Astrocyte of the cerebellum (primary cell): ENCODE results near the gene PRELP.

ENCODE experiments used
- DNase-seq: peaks from one replicate; pipeline ENCODE4 v3.0.0-alpha.2; 2011; ENCODE audit warnings: low read depth
- H3K4me3 ChIP-seq: 2 replicates; pipeline ENCODE4 v1.5.1; 2011; ENCODE audit warnings: mild to moderate bottlenecking, low read depth, low read length, moderate library complexity
- in situ Hi-C: cut with HindIII; loops from 2 replicates; pipeline ENCODE4 v1.10.0; 2017; ENCODE audit warnings: low sequenced_read_pairs
- TF ChIP-seq, protein P1 (sequence below): IDR thresholded peaks from 2 replicates; pipeline ENCODE4 v1.5.1; 2012; ENCODE audit warnings: low read length, low read depth, moderate library complexity, mild to moderate bottlenecking; ENCODE audit errors: missing control alignments

Gene PRELP

DNA sequence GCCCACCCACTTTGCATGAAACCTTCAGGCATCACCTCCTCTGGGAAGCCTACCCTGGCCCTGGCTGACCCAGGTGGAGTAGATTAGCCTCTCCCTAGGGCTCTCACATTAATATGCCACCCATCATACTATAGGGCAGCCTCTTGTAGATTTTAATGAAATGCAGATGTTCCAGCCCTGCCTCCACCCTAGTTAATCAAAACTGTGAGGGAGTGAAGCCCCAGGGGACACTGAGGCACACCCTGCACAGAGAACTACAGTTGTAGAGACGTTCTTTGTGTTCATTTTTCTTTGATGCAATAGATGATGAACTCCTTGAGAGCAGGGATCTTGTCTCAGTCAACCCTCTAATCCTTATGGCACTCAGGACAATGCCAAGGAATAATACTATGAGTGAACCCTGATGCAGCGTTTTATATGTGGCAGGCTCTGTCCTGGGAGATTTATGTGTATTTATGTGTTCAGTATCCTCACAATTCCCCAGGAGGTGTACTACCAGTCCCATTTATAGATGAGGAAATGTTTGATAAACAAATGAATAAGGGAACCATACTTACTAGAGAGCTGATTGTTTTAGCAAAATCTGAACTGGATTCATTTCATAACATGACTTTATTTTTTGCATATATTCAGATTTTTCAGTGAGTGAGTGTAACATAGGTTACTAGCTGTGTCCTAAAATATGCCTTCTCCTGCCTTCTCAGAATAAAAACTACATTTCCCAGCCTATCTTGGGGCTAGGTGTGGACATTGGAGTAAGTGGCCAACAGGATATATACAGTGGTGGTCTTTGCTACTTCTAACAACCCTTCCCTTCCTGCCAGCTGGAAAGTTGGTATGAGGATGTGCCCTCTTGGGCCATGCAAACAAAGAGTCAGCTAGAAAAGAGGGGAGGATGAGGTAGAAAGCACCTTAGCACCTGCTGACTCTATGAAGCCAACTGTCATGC lies 23.5 kb upstream of the PRELP start:
- in situ Hi-C loops, result no loop called here
- TF ChIP-seq, protein P1, sequence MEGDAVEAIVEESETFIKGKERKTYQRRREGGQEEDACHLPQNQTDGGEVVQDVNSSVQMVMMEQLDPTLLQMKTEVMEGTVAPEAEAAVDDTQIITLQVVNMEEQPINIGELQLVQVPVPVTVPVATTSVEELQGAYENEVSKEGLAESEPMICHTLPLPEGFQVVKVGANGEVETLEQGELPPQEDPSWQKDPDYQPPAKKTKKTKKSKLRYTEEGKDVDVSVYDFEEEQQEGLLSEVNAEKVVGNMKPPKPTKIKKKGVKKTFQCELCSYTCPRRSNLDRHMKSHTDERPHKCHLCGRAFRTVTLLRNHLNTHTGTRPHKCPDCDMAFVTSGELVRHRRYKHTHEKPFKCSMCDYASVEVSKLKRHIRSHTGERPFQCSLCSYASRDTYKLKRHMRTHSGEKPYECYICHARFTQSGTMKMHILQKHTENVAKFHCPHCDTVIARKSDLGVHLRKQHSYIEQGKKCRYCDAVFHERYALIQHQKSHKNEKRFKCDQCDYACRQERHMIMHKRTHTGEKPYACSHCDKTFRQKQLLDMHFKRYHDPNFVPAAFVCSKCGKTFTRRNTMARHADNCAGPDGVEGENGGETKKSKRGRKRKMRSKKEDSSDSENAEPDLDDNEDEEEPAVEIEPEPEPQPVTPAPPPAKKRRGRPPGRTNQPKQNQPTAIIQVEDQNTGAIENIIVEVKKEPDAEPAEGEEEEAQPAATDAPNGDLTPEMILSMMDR, result no peak
- no peak for DNase-seq
- no peak overlapping the region for H3K4me3 ChIP-seq

DNA sequence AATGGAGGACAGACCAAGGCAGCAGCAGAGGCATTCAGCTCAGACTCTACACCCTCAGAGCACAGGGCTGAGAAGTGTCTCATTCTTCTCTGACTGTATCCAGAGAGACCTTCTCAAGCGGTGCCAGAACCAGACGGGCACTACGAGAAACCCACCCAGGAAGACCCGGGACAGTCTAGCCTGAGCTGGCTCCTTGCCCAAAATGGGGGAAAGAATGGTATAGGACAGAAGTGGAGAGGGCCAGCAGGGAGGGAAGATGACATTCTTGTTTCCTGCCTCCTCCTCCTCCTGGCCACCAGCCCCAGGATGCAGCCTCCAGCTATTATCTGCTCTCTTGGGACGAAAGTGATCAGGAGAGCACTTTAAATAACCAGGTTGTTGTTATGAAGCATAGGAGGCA lies 22.6 kb upstream of the PRELP start:
- in situ Hi-C loops, result no loop called here
- H3K4me3 ChIP-seq, result no peak overlapping the region
- TF ChIP-seq, protein P1, result no peak
- DNase-seq, result no peak

DNA sequence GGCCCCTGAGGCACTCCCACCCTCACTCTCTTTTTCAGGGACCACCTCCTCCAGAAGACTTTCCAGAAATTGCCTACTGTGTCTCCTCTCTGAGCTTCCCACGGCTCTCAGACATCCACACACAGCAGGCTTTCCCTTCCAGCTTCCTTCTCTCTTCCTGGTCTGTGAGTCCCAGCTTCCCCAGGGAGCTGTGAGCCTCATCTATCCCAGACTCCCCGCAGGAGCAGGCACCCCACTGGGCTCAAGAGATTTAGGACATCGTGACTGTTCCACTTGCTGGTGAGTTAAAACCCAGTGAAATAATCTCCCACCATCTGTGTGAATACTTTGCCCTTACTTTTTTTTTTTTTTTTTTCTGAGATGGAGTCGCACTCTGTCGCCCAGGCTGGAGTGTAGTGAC lies 22.0 kb upstream of the PRELP start:
- H3K4me3 ChIP-seq, result no peak overlapping the region
- no peak for DNase-seq
- TF ChIP-seq, protein P1, result no peak
- in situ Hi-C loops, result no loop called here

DNA sequence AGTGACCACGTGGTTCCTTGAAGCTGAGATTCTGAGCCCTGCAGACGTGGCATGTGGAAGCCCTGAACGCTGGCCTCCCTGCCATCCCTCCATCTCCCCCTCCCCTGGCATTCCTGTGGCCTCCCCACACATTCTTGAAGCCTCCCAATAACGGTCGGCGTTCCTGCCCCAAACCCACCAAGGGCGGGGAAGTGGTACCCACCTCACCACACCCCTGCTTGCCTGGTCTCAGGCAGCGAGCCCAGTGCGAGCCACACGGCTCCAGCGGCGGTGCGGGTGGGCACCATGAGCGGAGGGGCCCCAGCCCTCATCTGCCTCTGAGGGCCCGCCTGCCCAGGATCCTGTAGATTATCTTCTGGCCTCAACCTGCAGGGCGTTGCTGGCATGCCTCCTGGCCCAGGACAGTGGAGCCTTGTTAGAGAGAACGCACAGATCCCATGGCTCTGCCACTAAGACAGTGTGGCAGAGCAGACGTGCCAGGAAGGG lies 20.6 kb upstream of the PRELP start:
- no peak overlapping the region for H3K4me3 ChIP-seq
- in situ Hi-C loops, result no loop called here
- DNase-seq, result no peak
- TF ChIP-seq, protein P1, result no peak

DNA sequence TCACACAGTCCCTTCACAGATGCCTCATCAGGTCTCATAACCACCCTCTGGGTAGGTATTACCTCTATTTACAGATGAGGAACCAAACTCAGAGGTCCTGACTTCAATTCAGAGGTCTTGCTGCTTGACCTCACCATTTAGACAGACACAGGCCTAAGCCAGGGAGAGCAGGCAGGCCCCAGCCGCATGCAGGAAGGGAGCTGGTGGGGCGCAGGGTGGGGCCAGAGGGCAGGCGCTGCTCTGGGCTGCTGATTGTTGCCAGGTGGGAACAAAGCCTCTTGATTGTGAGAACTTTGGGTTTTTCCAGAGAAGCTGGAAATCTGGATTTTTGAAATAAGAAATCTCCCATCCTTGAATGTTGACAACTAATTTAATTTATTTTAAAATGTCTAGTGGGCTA lies 19.9 kb upstream of the PRELP start:
- no peak for DNase-seq
- no peak overlapping the region for H3K4me3 ChIP-seq
- in situ Hi-C loops, result no loop called here
- TF ChIP-seq, protein P1, result no peak

DNA sequence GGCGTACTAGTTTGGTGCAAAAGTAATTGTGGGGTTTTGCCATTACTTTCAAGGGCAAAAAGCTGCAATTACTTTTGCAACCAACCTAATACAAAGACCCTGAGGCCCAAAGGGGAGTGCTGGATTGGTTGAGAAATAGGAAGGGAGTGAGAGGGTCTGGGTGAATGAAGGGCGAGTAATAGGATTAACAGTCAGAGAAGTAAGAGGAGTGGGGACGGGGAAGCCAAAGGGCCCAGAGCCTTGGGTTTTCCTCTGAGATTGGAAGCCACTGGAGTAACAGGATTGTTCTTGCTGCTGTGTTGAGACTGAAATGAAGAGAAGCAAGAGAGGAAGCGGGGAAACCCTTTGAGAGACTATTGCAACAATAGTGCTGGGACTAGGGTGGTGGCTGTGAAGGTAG lies 19.0 kb upstream of the PRELP start:
- TF ChIP-seq, protein P1, result no peak
- in situ Hi-C loops, result no loop called here
- no peak overlapping the region for H3K4me3 ChIP-seq

More for the DNA sequence above, 19.0 kb upstream of the PRELP start:
- no peak for DNase-seq
